GM23248 (cell line): Measurements from ENCODE around the gene SPDYC.

Source experiments
- EZH2 ChIP-seq: fragments of 200-600 bp; sonication (generic); IDR thresholded peaks from 2 replicates; pipeline ENCODE4 v1.6.1; 2018; ENCODE audit warnings: antibody characterized with exemption, mild to moderate bottlenecking; ENCODE audit not compliant: insufficient read depth, poor library complexity, severe bottlenecking
- EZH2phosphoT487 ChIP-seq: fragments of 200-600 bp; sonication (generic); IDR thresholded peaks from 2 replicates; pipeline ENCODE4 v1.6.1; 2018; ENCODE audit warnings: antibody characterized with exemption, moderate library complexity, mild to moderate bottlenecking, low read depth; ENCODE audit not compliant: insufficient read depth

DNA sequence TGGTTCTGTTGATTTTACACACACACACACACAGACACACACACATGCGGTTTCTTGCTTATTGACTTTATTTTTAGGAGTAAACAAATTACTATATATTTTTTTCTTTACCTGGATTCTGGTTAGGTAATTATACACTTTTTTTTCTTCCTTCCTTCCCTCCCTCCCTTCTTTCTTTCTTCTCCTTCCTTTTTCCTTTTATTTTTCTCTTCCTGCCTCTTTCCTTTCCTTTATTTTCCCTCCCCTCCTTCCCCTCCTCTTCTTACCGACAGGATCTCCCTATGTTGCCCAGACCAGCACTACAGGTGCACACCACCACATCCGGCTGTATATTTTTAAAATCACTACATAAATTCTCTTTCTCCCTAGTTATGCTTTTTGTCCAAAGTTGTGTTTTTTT is 3.1 kb upstream of the SPDYC start:
- no peak for TF ChIP-seq EZH2
- TF ChIP-seq EZH2phosphoT487: no peak
